Measurements from ENCODE around the gene GSX2. TPM values are rescaled to one million over a fixed set of nuclear protein-coding genes. Genes with fewer than 3 reads are reported as not detected.

Gene GSX2
- polyA plus RNA-seq, 1 of the 3 experiments (the other 2 are of a cell fraction), result 0.02 TPM

GRCh38 chr4:54120518-54120917, 20.6 kb downstream of the GSX2 start:
- no peaks in the 10 kb centered on the region for H4K20me1 ChIP-seq (ENCODE audit: insufficient read depth)
- ChIA-PET POLR2A (no interaction called here), CTCF (interaction anchor here (0.9 kb wide), 1 partner anchor 29 kb away, joined by 3 read pairs; no protein-coding TSS in a partner anchor)
- TF ChIP-seq FOSL2 (IDR thresholded peaks at IDR 0.05; ENCODE audit: borderline replicate concordance, low read depth) (no peak), SMC3 (IDR thresholded peaks at IDR 0.05; ENCODE audit: low read depth, low read length) (no peak), TEAD4 (IDR thresholded peaks at IDR 0.05; ENCODE audit: borderline replicate concordance, insufficient read depth) (no peak), USF1 (IDR thresholded peaks at IDR 0.05; ENCODE audit: borderline replicate concordance, low read depth) (no peak), MEF2A (IDR thresholded peaks at IDR 0.05; ENCODE audit: borderline replicate concordance, low read depth) (no peak), USF2 (IDR thresholded peaks at IDR 0.05; ENCODE audit: borderline replicate concordance, low read depth, low read length) (no peak), EP300 (IDR thresholded peaks at IDR 0.05; ENCODE audit: borderline replicate concordance in 1 of 2, low read depth in 1 of 2, low read length in 1 of 2) (no peak), POLR2AphosphoS5 (IDR thresholded peaks at IDR 0.05; ENCODE audit: low read depth, low read length) (no peak), CHD2 (IDR thresholded peaks at IDR 0.05; ENCODE audit: low read length, partially characterized antibody) (no peak)
- TF ChIP-seq, protein P1, sequence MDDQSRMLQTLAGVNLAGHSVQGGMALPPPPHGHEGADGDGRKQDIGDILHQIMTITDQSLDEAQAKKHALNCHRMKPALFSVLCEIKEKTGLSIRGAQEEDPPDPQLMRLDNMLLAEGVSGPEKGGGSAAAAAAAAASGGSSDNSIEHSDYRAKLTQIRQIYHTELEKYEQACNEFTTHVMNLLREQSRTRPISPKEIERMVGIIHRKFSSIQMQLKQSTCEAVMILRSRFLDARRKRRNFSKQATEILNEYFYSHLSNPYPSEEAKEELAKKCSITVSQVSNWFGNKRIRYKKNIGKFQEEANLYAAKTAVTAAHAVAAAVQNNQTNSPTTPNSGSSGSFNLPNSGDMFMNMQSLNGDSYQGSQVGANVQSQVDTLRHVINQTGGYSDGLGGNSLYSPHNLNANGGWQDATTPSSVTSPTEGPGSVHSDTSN (IDR thresholded peaks at IDR 0.05), result no peak
- TF ChIP-seq, protein P2, sequence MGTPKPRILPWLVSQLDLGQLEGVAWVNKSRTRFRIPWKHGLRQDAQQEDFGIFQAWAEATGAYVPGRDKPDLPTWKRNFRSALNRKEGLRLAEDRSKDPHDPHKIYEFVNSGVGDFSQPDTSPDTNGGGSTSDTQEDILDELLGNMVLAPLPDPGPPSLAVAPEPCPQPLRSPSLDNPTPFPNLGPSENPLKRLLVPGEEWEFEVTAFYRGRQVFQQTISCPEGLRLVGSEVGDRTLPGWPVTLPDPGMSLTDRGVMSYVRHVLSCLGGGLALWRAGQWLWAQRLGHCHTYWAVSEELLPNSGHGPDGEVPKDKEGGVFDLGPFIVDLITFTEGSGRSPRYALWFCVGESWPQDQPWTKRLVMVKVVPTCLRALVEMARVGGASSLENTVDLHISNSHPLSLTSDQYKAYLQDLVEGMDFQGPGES (IDR thresholded peaks at IDR 0.05; ENCODE audit: low read depth, low read length), result no peak
- no peak overlapping the region for H3K4me3 ChIP-seq (ENCODE audit: low read depth in 2 of 2, low read length in 1 of 2)
- H3K79me2 ChIP-seq (ENCODE audit: insufficient read depth), result no peaks in the 10 kb centered on the region
- no peaks in the 10 kb centered on the region for H3F3A ChIP-seq (replicated peaks; ENCODE audit: insufficient read depth)
- H3K4me2 ChIP-seq, result no peak overlapping the region
- no peak overlapping the region for H3K27ac ChIP-seq (ENCODE audit: low read depth in 2 of 2, low read length in 1 of 2)
- no peaks in the 10 kb centered on the region for H3K9me3 ChIP-seq
- no peaks in the 10 kb centered on the region for H3K27me3 ChIP-seq (ENCODE audit: insufficient read depth)
- no peaks in the 10 kb centered on the region for H3K4me1 ChIP-seq (ENCODE audit: control insufficient read depth in 1 of 2, insufficient read depth in 2 of 2, low read depth in 1 of 2, low read length in 1 of 2)
- H3K9ac ChIP-seq, result no peak overlapping the region
- H3K9me2 ChIP-seq, result no peaks in the 10 kb centered on the region
- no peaks in the 10 kb centered on the region for H3K36me3 ChIP-seq (replicated peaks in 1 of 2; ENCODE audit: control insufficient read depth in 1 of 2, insufficient read depth in 2 of 2, low read length in 1 of 2)
- DNase-seq, result no peak
- H2AFZ ChIP-seq (ENCODE audit: low read depth), result no peak overlapping the region

DNA sequence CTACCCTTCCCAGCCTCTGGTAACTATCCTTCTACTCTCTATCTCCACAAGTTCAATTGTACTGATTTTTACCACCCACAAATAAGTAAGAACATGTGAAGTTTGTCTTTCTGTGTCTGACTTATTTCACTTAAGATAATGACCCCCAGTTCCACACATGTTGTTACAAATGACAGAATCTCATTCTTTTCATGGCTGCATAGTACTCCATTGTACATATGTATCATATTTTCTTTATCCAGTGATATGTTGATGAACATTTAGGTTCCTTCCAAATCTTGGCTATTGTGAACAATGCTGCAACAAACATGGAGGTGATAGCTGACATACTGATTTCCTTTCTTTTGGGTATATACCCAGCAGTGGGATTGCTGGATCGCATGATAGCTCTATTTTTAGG, 27.7 kb downstream of the GSX2 start:
- H3K4me2 ChIP-seq, result no peak overlapping the region
- no peak for DNase-seq
- 100% methylated on average over 1 of the region's 1 CpG for WGBS (ENCODE audit: low lambda C conversion rate)
- POLR2A ChIA-PET, result interaction anchor here (0.7 kb wide), 1 partner anchor 22 kb away, joined by 3 read pairs; no protein-coding TSS in a partner anchor
- H3K27me3 ChIP-seq (ENCODE audit: insufficient read depth), result no peaks in the 10 kb centered on the region
- no peaks in the 10 kb centered on the region for H3K9me2 ChIP-seq
- CTCF ChIA-PET, result interaction anchor here (1.2 kb wide), 1 partner anchor 90 kb away, joined by 3 read pairs; no protein-coding TSS in a partner anchor
- no peaks in the 10 kb centered on the region for H3K36me3 ChIP-seq (replicated peaks in 1 of 2; ENCODE audit: control insufficient read depth in 1 of 2, insufficient read depth in 2 of 2, low read length in 1 of 2)
- no peaks in the 10 kb centered on the region for H3F3A ChIP-seq (replicated peaks; ENCODE audit: insufficient read depth)
- H3K27ac ChIP-seq (ENCODE audit: low read depth in 2 of 2, low read length in 1 of 2), result no peak overlapping the region
- peaks cover 14% of the 10 kb centered on the region for H3K9me3 ChIP-seq
- H3K4me1 ChIP-seq (ENCODE audit: control insufficient read depth in 1 of 2, insufficient read depth in 2 of 2, low read depth in 1 of 2, low read length in 1 of 2), result no peaks in the 10 kb centered on the region
- H3K79me2 ChIP-seq (ENCODE audit: insufficient read depth), result no peaks in the 10 kb centered on the region
- H3K9ac ChIP-seq, result no peak overlapping the region
- no peak overlapping the region for H3K4me3 ChIP-seq (ENCODE audit: low read depth in 2 of 2, low read length in 1 of 2)
- no peaks in the 10 kb centered on the region for H4K20me1 ChIP-seq (ENCODE audit: insufficient read depth)
- no peak overlapping the region for H2AFZ ChIP-seq (ENCODE audit: low read depth)
- TF ChIP-seq USF2 (IDR thresholded peaks at IDR 0.05; ENCODE audit: borderline replicate concordance, low read depth, low read length) (no peak), MXI1 (IDR thresholded peaks at IDR 0.05; ENCODE audit: low read depth, low read length) (no peak), EP300 (IDR thresholded peaks at IDR 0.05; ENCODE audit: borderline replicate concordance in 1 of 2, low read depth in 1 of 2, low read length in 1 of 2) (no peak), FOSL2 (IDR thresholded peaks at IDR 0.05; ENCODE audit: borderline replicate concordance, low read depth) (no peak), GABPA (IDR thresholded peaks at IDR 0.05; ENCODE audit: low read depth) (no peak), POLR2AphosphoS5 (IDR thresholded peaks at IDR 0.05; ENCODE audit: low read depth, low read length) (no peak), GATA2 (CRISPR knock-in tag; IDR thresholded peaks at IDR 0.05) (no peak), RXRA (IDR thresholded peaks at IDR 0.05; ENCODE audit: borderline replicate concordance, low read depth) (no peak), SMC3 (IDR thresholded peaks at IDR 0.05; ENCODE audit: low read depth, low read length) (no peak), TEAD4 (IDR thresholded peaks at IDR 0.05; ENCODE audit: borderline replicate concordance, insufficient read depth) (no peak), TAF1 (IDR thresholded peaks at IDR 0.05; ENCODE audit: borderline replicate concordance, low read depth, low read length) (no peak), TCF12 (IDR thresholded peaks at IDR 0.05) (no peak), NFIC (IDR thresholded peaks at IDR 0.05; ENCODE audit: borderline replicate concordance) (no peak), YY1 (IDR thresholded peaks at IDR 0.05; ENCODE audit: low read depth) (no peak), EZH2phosphoT487 (IDR thresholded peaks at IDR 0.05; ENCODE audit: borderline replicate concordance, low read depth) (no peak)
- TF ChIP-seq, protein P3, sequence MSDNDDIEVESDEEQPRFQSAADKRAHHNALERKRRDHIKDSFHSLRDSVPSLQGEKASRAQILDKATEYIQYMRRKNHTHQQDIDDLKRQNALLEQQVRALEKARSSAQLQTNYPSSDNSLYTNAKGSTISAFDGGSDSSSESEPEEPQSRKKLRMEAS (IDR thresholded peaks at IDR 0.05; ENCODE audit: low read depth), result no peak
- TF ChIP-seq, protein P2 (IDR thresholded peaks at IDR 0.05; ENCODE audit: low read depth, low read length), result no peak
